Measurements from ENCODE around the gene HOXB7.

Gene HOXB7

GRCh38 chr17:48565022-48565554 lies 45.7 kb downstream of the HOXB7 start:
- DNase-seq = no peak

- no peak for DNase-seq
Observed at GRCh38 chr17:48564188-48565021, 46.4 kb downstream of the HOXB7 start.

GRCh38 chr17:48563867-48564187 lies 47.0 kb downstream of the HOXB7 start:
- no peak for DNase-seq

GRCh38 chr17:48563385-48563838 lies 47.4 kb downstream of the HOXB7 start:
- DNase-seq = no peak

GRCh38 chr17:48562934-48563333 lies 47.9 kb downstream of the HOXB7 start:
- no peak for DNase-seq

- DNase-seq = no peak
Observed at GRCh38 chr17:48561884-48562810, 48.7 kb downstream of the HOXB7 start.

- DNase-seq = no peak
Observed at GRCh38 chr17:48559840-48560817, 50.7 kb downstream of the HOXB7 start.

GRCh38 chr17:48559122-48559839 lies 51.5 kb downstream of the HOXB7 start:
- no peak for DNase-seq

GRCh38 chr17:48558831-48559121 lies 52.0 kb downstream of the HOXB7 start:
- no peak for DNase-seq

GRCh38 chr17:48558057-48558830 lies 52.6 kb downstream of the HOXB7 start:
- DNase-seq = no peak
